Kidney tubule cell (primary cell): ENCODE data around the gene BIRC7.
A peak's percentile ranks its signal among the peaks of the same experiment; 100 is the strongest.

ENCODE experiments used
- DNase-seq: peaks from one replicate; pipeline ENCODE4 v3.0.0-alpha.2; 2018; ENCODE audit warnings: low spot score

Gene BIRC7

GRCh38 chr20:63235399-63235983 is at the start of gene BIRC7:
Gene BIRC7 (plus strand): TSS chr20:63235905. CDS start chr20:63236097, 192 bp downstream.
- DNase-seq = no peak

- DNase-seq = no peak
These were observed 49.6 kb upstream of the BIRC7 start for GRCh38 chr20:63186084-63186483.

- DNase-seq = peak; percentile 54
These were observed 49.0 kb upstream of the BIRC7 start for GRCh38 chr20:63186528-63187316.

GRCh38 chr20:63187338-63188158 is 48.2 kb upstream of the BIRC7 start:
- DNase-seq = no peak

GRCh38 chr20:63188159-63188442 is 47.6 kb upstream of the BIRC7 start:
- no peak for DNase-seq

- DNase-seq = no peak
These were observed 46.9 kb upstream of the BIRC7 start for GRCh38 chr20:63188641-63189321.

GRCh38 chr20:63189322-63189642 is 46.4 kb upstream of the BIRC7 start:
- DNase-seq = no peak

- no peak for DNase-seq
These were observed 45.7 kb upstream of the BIRC7 start for GRCh38 chr20:63189846-63190559.

- no peak for DNase-seq
These were observed 44.9 kb upstream of the BIRC7 start for GRCh38 chr20:63190828-63191227.

GRCh38 chr20:63191400-63191799 is 44.3 kb upstream of the BIRC7 start:
- DNase-seq = peak; percentile 47

- DNase-seq = no peak
These were observed 43.0 kb upstream of the BIRC7 start for GRCh38 chr20:63192721-63193120.

GRCh38 chr20:63194007-63194796 is 41.5 kb upstream of the BIRC7 start:
- peak; percentile 35 for DNase-seq

- DNase-seq = no peak
These were observed 40.9 kb upstream of the BIRC7 start for GRCh38 chr20:63194797-63195173.

GRCh38 chr20:63196768-63197470 is 38.8 kb upstream of the BIRC7 start:
- no peak for DNase-seq

GRCh38 chr20:63198606-63199005 is 37.1 kb upstream of the BIRC7 start:
- no peak for DNase-seq

- DNase-seq = no peak
These were observed 33.7 kb upstream of the BIRC7 start for GRCh38 chr20:63202021-63202420.

- no peak for DNase-seq
These were observed 32.7 kb upstream of the BIRC7 start for GRCh38 chr20:63202811-63203526.

- no peak for DNase-seq
These were observed 31.3 kb upstream of the BIRC7 start for GRCh38 chr20:63204362-63204761.

- DNase-seq = no peak
These were observed 29.8 kb upstream of the BIRC7 start for GRCh38 chr20:63205896-63206295.

GRCh38 chr20:63206878-63207277 is 28.8 kb upstream of the BIRC7 start:
- DNase-seq = peak; percentile 86
